ENCODE measurements around the gene RUFY4. TPM values are rescaled to one million over a fixed set of nuclear protein-coding genes. Genes with fewer than 3 reads are reported as not detected.
A peak's percentile ranks its signal among the peaks of the same experiment; 100 is the strongest.

Gene RUFY4
- total and polyA plus RNA-seq, 8 donors, result 0.08 to 0.31 TPM; not detected in 6

- Histone ChIP-seq H3K27me3 (no peaks in the 10 kb centered on the region), H3K9me3 (no peaks in the 10 kb centered on the region), H3K4me3 (no peak overlapping the region), H3K36me3 (no peaks in the 10 kb centered on the region), H3K27ac (no peak overlapping the region), H3K4me1 (no peaks in the 10 kb centered on the region)
- 57 to 69% methylated on average over 4 of the region's 4 CpGs for WGBS, 2 donors
- TF ChIP-seq CTCF (IDR thresholded peaks at IDR 0.05), result no peak
- FAIRE-seq, result no peak
- ATAC-seq, result no peak
- no peak for DNase-seq
- intact Hi-C loops (cut with DNase I), result no loop called here
Measured at GRCh38 chr2:218123986-218124385, 54.9 kb downstream of the RUFY4 start.

- DNase-seq (no peak), FAIRE-seq (no peak), ATAC-seq (no peak)
- WGBS, 2 donors, result 37 to 40% methylated on average over 4 of the region's 4 CpGs
- Histone ChIP-seq H3K9me3 (no peaks in the 10 kb centered on the region), H3K27ac (no peak overlapping the region), H3K4me3 (no peak overlapping the region), H3K4me1 (no peaks in the 10 kb centered on the region), H3K27me3 (no peaks in the 10 kb centered on the region), H3K36me3 (no peaks in the 10 kb centered on the region)
- no peak for TF ChIP-seq CTCF (IDR thresholded peaks at IDR 0.05)
- intact Hi-C loops (cut with DNase I), result no loop called here
Measured at GRCh38 chr2:218125095-218125494, 56.0 kb downstream of the RUFY4 start.

GRCh38 chr2:218125626-218126080 lies 56.6 kb downstream of the RUFY4 start, which contains the start of gene CXCR2:
Gene CXCR2 (plus strand): TSS chr2:218126028. CDS start chr2:218134802, 8,774 bp downstream.
- no peaks in the 10 kb centered on the region for H3K9me3 ChIP-seq
- no peak within 1 kb of the TSS for H3K4me3 ChIP-seq
- no peak for FAIRE-seq
- 62 to 76% methylated on average over 8 of the region's 8 CpGs for WGBS, 2 donors
- H3K36me3 ChIP-seq, result no peaks in the 10 kb centered on the region
- no peaks in the 10 kb centered on the region for H3K4me1 ChIP-seq
- no peak for TF ChIP-seq CTCF (IDR thresholded peaks at IDR 0.05)
- peak in 2 of 4 donors; percentile 43 to 57 for ATAC-seq
- no peak for DNase-seq
- H3K27ac ChIP-seq, result no peak within 1 kb of the TSS
- intact Hi-C loops (cut with DNase I), result no loop called here
- H3K27me3 ChIP-seq, result no peaks in the 10 kb centered on the region

GRCh38 chr2:218127929-218128455 lies 58.9 kb downstream of the RUFY4 start:
- H3K36me3 ChIP-seq, result no peaks in the 10 kb centered on the region
- no peaks in the 10 kb centered on the region for H3K4me1 ChIP-seq
- ATAC-seq (no peak), FAIRE-seq (no peak), DNase-seq (no peak)
- H3K4me3 ChIP-seq, result no peak overlapping the region
- no peaks in the 10 kb centered on the region for H3K9me3 ChIP-seq
- 67 to 68% methylated on average over 3 of the region's 3 CpGs for WGBS, 2 donors
- no peak overlapping the region for H3K27ac ChIP-seq
- H3K27me3 ChIP-seq, result no peaks in the 10 kb centered on the region
- intact Hi-C loops (cut with DNase I), result no loop called here
- TF ChIP-seq CTCF (IDR thresholded peaks at IDR 0.05), result no peak

- Histone ChIP-seq H3K9me3 (no peaks in the 10 kb centered on the region), H3K27me3 (no peaks in the 10 kb centered on the region), H3K4me3 (no peak overlapping the region), H3K36me3 (no peaks in the 10 kb centered on the region), H3K27ac (no peak overlapping the region), H3K4me1 (no peaks in the 10 kb centered on the region)
- DNase-seq (no peak), ATAC-seq (no peak), FAIRE-seq (no peak)
- no peak for TF ChIP-seq CTCF (IDR thresholded peaks at IDR 0.05)
- intact Hi-C loops (cut with DNase I), result no loop called here
- 66 to 80% methylated on average over 6 of the region's 6 CpGs for WGBS, 2 donors
Measured at GRCh38 chr2:218128781-218129457, 59.9 kb downstream of the RUFY4 start.

Measured in pancreas (tissue), 10 donors.